Large intestine (tissue), 12 donors: ENCODE measurements around the gene FAM236A. TPM values are rescaled to one million over a fixed set of nuclear protein-coding genes. Genes with fewer than 3 reads are reported as not detected.
"Not testable (repeated sequence)": the region's sequence is repeated elsewhere in the genome, so short reads cannot be mapped to it uniquely, and the experiment has no call there.

Experiments
- DNase-seq, 2 donors: peaks; one replicate each; pipeline versions ENCODE4 v3.0.0 to v3.0.0-alpha.2; 2013
- H3K27ac ChIP-seq: one replicate; pipeline ENCODE4 v1.5.1; 2013; ENCODE audit warnings: low read length
- H3K27me3 ChIP-seq: 2 replicates; pipeline ENCODE4 v1.6.1; 2013; ENCODE audit warnings: low read length; ENCODE audit not compliant: control insufficient read depth, insufficient read depth
- H3K36me3 ChIP-seq: 2 replicates; pipeline ENCODE4 v1.6.1; 2013; ENCODE audit warnings: low read length; ENCODE audit not compliant: control insufficient read depth, insufficient read depth
- H3K4me1 ChIP-seq: one replicate; pipeline ENCODE4 v1.6.1; 2013; ENCODE audit warnings: low read length; ENCODE audit not compliant: control insufficient read depth, insufficient read depth
- H3K4me3 ChIP-seq: one replicate; pipeline ENCODE4 v1.5.1; 2013; ENCODE audit warnings: low read length
- H3K9me3 ChIP-seq: one replicate; pipeline ENCODE4 v1.6.1; 2013; ENCODE audit warnings: mild to moderate bottlenecking, low read depth, low read length, moderate library complexity; ENCODE audit not compliant: control insufficient read depth
- WGBS: methylation state at CpG from one replicate; pipeline ENCODE4 v1.1.5; 2013; ENCODE audit warnings: low lambda C conversion rate; ENCODE audit not compliant: insufficient coverage; 5-methylcytosine and 5-hydroxymethylcytosine counted together
- long read RNA-seq, 11 donors: transcript quantifications; one replicate each; lab custom pipeline, GENCODE V29; 2026
- polyA plus RNA-seq: library from polyadenylated mRNA; unstranded; fragments of 120-200 nt; gene quantifications from one replicate; pipeline ENCODE4 v1.2.1, GENCODE V29; 2013

The FAM236A gene
- not detected for polyA plus RNA-seq
- long read RNA-seq, donor 1, result 0 reads
- long read RNA-seq, donor 2, result 0 reads
- long read RNA-seq, donor 3, result 0 reads
- long read RNA-seq, donor 4, result 0 reads
- long read RNA-seq, donor 5, result 0 reads
- long read RNA-seq, donor 6, result 0 reads
- long read RNA-seq, donor 7, result 0 reads
- long read RNA-seq, donor 8, result 0 reads
- long read RNA-seq, donor 9, result 0 reads
- long read RNA-seq, donor 10, result 0 reads
- long read RNA-seq, donor 11, result 0 reads

DNA sequence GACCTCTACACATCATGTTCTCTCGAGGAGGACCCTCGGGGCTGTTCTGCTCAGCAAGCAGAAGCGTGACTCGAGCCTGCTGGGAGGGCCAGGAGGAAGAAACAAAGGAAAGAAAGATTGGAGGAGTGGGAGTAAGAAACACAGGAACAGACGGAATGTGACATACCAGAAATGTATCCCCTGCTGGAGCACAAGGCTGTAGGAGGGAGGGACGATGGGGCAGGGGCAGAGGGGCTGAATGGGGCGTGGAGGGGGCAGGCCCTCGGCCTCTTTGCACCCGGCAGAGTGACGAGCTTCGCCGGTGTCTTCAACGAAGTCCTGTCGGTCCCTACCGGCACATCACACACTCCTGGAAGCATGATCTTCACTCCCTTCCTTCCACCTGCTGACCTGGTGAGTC, at the start of gene FAM236A:
Gene FAM236A, plus strand, starts transcription at position 301 of the 400 bp plus-strand sequence. Its CDS starts 57 bp downstream, at position 358.
- WGBS, result no CpG with 5 or more reads among the region's 15 CpGs
- H3K9me3 ChIP-seq, H3K36me3 ChIP-seq, H3K27me3 ChIP-seq, H3K4me3 ChIP-seq, DNase-seq, H3K27ac ChIP-seq, H3K4me1 ChIP-seq: not testable (repeated sequence)

DNA sequence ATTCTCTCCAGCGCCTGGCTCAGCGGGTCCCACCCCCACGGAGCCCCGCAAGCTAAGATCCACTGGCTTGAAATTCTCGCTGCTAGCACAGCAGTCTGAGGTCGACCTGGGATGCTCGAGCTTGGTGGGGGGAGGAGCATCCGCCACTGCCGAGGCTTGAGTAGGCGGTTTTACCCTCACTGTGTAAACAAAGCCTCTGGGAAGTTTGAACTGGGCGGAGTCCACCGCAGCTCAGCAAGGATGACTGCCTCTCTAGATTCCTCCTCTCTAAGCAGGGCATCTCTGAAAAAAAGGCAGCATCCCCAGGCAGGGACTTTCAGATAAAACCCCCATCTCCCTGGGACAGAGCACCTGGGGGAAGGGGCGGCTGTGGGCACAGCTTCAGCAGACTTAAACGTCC, 48.3 kb upstream of the FAM236A start:
- H3K36me3 ChIP-seq, H3K27ac ChIP-seq, H3K4me3 ChIP-seq, H3K4me1 ChIP-seq, H3K9me3 ChIP-seq, H3K27me3 ChIP-seq, DNase-seq: not testable (repeated sequence)
- WGBS, result no CpG with 5 or more reads among the region's 14 CpGs

DNA sequence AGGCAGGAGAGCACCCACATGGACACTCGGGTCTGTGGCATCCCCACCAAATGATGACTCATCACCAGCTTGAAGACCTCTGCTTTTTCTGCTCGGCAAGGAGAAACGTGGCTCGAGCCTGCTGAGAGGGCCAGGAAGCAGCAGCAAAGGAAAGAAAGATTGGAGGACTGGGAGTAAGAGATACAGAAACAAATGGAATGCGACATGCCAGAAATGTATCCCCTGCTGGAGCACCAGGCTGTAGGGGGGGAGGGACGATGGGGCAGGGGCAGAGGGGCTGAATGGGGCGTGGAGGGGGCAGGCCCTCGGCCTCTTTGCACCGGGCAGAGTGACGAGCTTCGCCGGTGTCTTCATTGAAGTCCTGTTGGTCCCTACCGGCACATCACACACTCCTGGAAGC, 25.7 kb upstream of the FAM236A start, which contains the start of gene FAM236C:
Gene FAM236C, plus strand, starts transcription at position 301 of the 400 bp plus-strand sequence. CDS start 100 bp downstream, outside the sequence.
- WGBS, result no CpG with 5 or more reads among the region's 13 CpGs
- H3K27ac ChIP-seq, H3K4me3 ChIP-seq, DNase-seq, H3K9me3 ChIP-seq, H3K4me1 ChIP-seq, H3K36me3 ChIP-seq, H3K27me3 ChIP-seq: not testable (repeated sequence)

DNA sequence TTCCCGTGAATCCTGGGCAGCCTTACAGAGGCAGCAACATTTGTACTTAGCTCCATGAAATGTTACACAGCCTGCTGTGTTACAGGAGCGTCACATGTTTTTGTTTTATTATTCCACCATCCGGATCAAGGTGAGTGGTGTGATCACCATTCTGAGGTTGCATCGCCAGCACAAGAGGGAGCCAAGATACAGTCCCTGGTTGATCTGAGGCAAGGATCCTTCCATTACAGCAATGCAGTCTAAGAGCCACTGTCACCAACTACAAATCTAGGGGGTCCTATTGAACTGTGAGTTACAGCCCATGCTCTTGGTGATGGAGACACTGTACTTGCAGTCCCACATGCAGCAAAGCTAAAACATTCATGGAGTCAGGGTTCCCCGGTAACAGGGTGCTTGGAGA, 21.9 kb upstream of the FAM236A start:
- not testable (repeated sequence) for H3K4me1 ChIP-seq, H3K9me3 ChIP-seq, H3K4me3 ChIP-seq, H3K27ac ChIP-seq, H3K36me3 ChIP-seq, DNase-seq, H3K27me3 ChIP-seq
- no CpG with 5 or more reads among the region's 5 CpGs for WGBS

DNA sequence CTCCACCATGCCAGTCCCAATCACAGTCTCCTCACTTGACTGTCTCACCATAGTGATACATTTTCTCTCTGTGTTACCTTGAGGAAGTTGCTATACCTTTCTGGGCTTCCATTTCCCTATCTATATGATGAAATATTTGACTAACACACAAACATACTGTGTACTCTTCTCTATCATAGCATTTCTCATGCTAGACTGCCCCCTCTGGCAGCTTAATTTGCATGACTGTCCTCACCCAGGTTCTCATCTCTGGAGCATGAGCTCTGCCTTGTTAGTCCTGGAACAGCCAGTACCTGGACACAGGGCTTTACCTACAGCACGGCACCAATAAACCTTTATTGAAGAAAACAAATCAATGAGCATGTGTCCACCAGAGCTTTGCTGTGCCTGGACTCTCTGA, 5.7 kb upstream of the FAM236A start:
- not testable (repeated sequence) for H3K9me3 ChIP-seq, H3K4me1 ChIP-seq, H3K36me3 ChIP-seq, H3K4me3 ChIP-seq, H3K27ac ChIP-seq, DNase-seq, H3K27me3 ChIP-seq
- no CpG with 5 or more reads among the region's 1 CpG for WGBS

DNA sequence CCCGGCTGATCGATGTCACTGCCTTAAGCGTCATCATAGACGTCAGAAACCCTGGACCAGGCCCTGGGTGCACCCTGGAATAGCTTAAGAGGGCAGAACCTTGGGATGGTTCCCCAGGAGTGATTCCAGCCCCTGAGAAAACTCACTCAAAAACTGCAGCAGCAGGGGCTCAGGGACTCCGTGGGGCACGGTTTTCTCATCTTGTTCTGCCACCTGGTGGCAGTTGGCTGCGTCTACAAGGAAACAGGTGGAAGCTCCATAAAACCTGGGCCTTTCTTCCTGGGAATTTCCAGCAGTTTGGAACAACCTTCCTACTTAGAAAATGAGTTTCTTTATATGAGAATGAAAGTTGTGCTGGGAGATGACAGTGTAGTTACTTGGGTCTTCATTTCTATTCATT, 1.6 kb upstream of the FAM236A start:
- H3K27me3 ChIP-seq, H3K4me1 ChIP-seq, H3K9me3 ChIP-seq, DNase-seq, H3K27ac ChIP-seq, H3K4me3 ChIP-seq, H3K36me3 ChIP-seq: not testable (repeated sequence)
- WGBS, result no CpG with 5 or more reads among the region's 7 CpGs

DNA sequence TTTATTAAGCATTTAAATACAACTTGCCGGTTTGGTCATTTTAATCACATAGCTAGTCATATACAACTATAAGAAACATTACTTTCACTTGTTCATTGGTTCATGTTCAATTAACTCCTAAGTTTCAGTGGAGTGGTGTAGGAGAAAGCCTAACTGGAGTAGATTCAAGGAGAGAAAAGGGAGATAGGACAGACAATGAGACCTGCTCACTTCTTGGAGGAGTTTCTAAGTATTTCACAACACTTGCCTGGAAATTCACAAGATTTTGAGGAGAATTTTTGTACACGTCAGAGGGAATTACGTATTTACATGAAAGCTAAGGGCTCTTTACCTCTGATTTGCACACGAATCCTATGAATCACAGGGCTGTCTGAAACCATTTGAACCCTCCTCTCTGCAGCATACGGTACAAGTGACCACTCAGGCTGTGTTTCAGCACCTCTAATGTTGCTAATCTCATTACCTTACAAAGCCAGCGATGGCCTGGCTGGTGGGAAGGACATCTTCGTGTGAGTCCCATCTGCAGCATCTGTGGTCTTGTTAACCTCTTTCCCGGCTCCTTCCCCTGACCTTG, 1.0 kb upstream of the FAM236A start:
- not testable (repeated sequence) for H3K36me3 ChIP-seq, H3K27me3 ChIP-seq, H3K4me1 ChIP-seq, H3K27ac ChIP-seq, H3K9me3 ChIP-seq, DNase-seq, H3K4me3 ChIP-seq
- WGBS, result no CpG with 5 or more reads among the region's 8 CpGs

DNA sequence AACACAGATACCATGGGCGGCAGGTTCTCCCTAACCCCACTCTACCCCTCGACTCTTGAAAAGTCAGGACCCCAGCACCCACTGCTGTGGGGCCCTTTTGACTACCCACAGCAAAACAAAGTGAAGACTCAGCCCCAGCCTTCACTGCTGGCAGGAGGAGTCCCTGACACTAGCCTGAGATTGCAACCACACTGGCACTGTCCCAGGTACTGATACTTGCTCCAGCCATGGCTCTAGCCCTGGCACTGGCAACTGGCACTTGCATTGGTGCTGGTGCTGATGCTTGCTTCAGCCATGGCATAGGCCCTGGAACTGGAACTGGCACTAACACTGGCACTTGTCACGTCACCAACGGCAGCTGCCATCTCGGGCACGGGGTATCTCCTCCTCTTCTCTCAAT, 4.3 kb downstream of the FAM236A start:
- not testable (repeated sequence) for H3K4me1 ChIP-seq, H3K4me3 ChIP-seq, H3K27me3 ChIP-seq, H3K27ac ChIP-seq, H3K9me3 ChIP-seq, DNase-seq, H3K36me3 ChIP-seq
- no CpG with 5 or more reads among the region's 6 CpGs for WGBS

DNA sequence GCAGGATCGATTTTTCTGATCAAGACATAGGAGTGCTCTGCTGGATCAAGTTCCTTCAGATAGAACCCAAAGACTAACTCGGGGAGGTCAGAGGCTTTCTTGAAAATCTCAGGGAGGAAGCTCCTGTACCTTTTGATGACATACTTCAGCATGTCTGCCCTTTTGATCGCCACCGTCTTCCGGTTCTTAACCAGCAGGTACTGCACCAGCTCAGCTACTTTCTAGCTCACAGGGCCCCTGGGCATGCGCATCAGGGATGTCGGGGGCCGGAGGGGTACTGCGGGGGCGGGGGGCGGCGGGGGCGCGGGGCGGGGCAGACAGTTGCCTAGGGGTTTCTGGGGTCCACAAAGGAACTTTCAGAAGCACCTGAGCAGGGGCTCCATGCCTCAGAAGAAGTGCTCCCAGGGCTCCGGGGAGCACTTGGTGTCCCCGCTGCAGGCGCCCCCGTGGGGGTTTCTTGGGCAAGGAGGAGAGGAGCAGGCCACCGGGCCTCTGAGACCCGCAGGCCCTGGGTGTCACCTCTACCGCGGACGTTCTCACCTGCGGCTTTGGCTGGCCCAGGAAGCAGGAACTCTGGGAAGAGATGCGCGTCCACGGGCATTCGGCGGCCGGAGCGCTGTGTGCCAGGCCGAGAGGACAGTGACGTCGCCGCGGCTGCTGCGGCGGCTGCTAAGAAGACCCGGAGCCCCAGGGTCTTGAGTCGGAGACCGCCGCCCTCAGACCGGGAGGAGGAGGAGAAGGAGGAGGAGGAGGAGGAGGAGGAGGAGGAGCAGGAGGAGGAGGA, 5.2 kb downstream of the FAM236A start:
- not testable (repeated sequence) for H3K27me3 ChIP-seq, H3K36me3 ChIP-seq, H3K27ac ChIP-seq, H3K4me1 ChIP-seq, DNase-seq, H3K9me3 ChIP-seq, H3K4me3 ChIP-seq
- WGBS, result no CpG with 5 or more reads among the region's 44 CpGs

DNA sequence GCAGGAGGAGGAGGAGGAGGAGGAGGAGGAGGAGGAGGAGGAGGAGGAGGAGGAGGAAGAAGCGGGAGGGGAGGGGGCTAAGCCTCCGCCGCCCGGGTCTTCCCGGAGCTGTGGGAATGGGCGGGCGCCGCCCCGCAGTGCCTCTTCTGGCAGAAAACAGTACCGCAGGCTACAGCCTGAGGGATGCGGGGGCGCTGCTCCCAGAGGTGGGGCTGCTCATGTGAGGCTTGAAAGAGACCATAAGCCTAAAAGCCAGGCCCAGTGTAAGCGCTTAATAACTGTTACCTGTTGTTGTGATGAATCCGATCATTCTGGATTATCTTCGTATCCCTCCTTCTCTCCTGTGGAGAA, 5.8 kb downstream of the FAM236A start, which contains the start of gene DMRTC1:
Gene DMRTC1, minus strand, starts transcription at position 19 of the 351 bp plus-strand sequence. CDS start 68,143 bp downstream, outside the sequence.
- not testable (repeated sequence) for H3K4me3 ChIP-seq, H3K4me1 ChIP-seq, DNase-seq, H3K27ac ChIP-seq, H3K9me3 ChIP-seq, H3K36me3 ChIP-seq, H3K27me3 ChIP-seq
- no CpG with 5 or more reads among the region's 15 CpGs for WGBS
